HG02678 (cell line): Measurements from ENCODE around the gene EVA1A.

ENCODE experiments used
- ATAC-seq: cut with Tn5 transposase; IDR thresholded peaks from one replicate; pipeline ENCODE4 v1.9.1; 2021; ENCODE audit warnings: mild to moderate bottlenecking, moderate library complexity; ENCODE audit not compliant: unreplicated experiment

The EVA1A gene

GRCh38 chr2:75592030-75592429 lies 31.3 kb upstream of the EVA1A start:
- no peak for ATAC-seq

DNA sequence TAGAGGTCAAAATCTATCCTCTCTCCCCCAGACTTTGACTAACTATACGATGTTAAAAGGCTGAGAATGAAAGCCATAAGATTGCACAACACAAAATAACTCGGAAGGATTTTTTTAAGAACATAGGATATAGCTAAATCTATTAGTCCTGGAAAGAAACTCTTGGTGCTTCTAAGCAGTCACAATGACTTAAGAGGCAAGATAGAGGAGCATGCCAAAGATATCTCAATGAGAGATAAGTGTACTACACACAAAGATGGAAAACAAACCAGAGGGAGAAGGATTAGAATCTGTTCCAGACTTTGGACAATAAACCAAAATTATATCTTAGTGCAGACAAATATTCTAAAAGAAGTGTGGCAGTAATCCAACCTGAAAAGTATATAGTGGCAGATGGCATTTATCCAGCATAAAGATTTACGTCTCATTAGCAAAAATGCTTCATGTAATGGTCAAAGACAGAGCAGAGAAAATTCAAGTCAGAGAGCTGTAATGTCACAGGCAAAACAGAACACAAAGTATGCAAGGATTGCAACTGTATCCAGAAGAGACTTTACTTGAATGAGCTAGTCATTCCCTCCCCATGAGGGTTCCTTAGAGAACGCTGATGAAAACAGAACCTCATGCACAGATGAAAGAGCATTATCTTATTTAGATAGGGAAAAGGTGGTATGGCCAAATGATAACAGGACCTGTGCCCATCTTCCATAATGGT lies 28.8 kb upstream of the EVA1A start:
- ATAC-seq = no peak

DNA sequence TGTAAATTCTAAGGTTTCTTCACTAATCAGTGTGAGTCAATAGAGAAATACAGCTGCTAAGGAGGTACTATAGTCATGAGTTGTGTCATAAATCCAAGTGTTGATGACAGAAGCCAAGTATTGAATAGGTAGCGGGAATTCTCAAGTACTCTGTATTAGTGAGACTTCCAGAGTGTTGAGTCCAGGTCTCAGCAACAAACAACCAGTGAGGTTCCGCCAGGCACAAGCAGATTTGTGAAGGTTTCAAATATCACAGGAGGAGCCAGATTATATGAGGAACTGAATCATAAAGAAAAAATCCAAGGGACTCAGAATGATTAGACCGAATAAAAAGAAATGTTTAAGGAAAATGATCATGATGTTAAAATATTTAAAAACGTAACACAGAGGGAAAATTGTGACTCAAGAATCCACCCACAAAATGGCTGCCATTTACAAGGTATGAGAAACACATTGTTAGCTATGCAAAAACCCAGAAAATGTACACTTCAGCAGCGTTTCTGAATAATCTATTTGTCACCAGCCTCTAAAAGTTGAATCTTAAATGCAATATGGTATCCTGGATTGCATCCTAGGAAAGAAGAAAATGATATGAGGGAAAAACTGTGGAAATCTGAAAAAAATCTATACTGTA lies 27.3 kb upstream of the EVA1A start:
- ATAC-seq = no peak

DNA sequence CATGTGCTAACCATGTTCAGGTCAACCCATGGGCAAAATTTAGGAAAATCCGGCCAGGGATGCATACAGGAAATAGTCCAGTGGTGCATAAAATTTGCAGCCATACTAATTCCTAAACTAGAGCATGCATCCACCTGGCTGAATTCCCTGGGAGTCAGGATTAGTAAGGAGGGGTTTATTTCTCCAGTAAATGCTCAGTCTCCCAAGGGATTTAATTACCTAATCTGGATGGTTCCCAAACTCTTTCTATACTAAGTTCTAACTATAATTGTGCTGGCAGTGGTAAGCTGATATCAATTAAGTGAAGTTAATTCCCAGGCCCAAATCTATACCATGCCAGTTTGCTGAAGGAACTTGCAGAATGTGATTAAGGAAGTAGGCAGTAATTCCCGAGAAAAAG lies 26.2 kb upstream of the EVA1A start:
- no peak for ATAC-seq

GRCh38 chr2:75582840-75583239 lies 22.1 kb upstream of the EVA1A start:
- no peak for ATAC-seq

GRCh38 chr2:75580606-75581005 lies 19.9 kb upstream of the EVA1A start:
- no peak for ATAC-seq

DNA sequence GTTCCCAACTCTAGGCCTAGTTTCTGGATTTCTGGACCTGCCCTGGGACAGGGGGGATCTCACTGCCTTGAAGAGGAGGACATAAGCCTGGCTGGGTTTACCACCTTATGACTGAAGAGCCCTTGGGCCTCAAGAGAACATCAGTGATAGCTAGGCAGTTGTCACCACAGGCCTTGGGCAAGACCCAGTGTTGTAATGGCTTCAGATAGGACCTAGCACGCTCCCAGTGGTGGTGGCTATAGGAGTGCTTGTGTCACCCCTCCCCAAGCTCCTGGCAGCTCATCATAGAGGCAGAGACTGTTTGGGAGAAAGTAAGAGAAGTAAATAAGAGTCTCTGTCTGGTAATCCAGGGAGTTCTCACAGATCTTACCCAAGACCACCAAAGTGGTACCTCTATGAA lies 19.4 kb upstream of the EVA1A start:
- no peak for ATAC-seq

DNA sequence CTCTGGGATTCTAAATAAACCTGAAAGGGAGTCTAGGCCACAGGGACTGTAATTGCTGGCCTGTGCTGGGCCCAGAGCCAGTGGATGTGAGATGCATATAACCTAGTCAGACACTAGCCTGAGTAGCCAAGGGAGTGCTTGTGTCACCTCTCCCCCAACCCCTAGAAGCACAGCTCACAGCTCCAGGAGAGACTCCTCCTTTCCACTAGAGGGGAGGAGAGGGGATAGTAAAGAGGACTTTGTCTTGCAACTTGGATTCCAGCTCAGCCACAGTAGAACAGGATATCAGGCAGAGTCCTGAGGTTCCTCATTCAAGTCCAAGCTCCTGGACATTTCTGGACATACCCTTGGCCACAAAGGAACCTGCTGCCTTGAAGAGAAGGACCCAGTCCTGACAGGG lies 18.4 kb upstream of the EVA1A start:
- no peak for ATAC-seq

- ATAC-seq = no peak
These were observed 16.5 kb upstream of the EVA1A start for GRCh38 chr2:75577280-75577679.

DNA sequence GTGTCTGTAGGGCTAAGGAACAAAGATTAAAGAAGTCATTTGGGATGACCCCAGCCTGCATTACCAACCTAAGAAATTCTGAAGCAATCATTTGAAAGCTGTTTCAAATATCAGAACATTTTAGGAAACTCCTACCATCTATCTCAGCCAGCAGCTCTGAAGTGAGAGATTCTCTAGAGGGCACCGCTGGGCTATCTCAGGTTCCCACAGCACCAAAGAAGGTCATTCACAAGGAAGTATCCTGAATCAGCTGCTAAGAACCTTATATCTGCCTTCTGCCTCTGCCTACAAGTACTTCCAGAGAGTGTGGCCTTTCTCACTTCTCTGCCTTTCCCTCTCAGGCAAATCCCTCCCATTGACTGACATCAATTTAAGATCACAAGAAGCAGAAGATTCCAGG lies 13.4 kb upstream of the EVA1A start:
- ATAC-seq = no peak

DNA sequence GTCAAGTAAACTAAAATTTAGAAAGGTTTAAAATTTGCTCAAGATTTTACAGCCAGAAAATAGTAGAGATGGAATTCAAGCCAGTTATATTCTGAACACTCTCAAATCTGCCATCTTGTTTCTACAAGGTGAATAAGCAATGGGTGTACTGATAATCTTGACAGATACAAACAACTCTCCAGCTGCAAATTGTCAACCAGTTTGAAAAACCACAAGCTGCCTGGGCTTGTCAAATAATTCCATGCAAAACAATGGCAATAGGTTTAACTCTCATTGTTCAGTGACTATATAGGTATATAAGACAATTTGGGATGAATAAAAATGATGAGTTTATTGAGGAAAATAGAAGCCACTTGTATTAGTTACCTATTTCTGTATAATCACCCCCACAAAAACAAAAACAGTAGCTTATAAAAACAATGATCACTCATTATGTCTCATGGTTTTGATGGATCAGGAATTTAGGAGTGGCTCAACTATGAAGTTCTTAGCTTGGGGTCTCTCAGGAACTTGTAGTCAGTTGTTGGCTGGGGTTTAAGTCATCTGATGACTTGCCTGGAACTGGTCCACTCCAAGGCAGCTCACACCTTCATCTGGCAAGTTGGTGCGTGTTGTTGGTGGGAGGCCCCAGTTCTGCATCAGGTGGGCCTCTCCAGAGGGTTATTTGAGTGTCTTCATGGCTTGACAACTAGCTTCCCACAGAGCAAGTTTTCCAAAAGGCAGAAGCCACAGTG lies 12.6 kb upstream of the EVA1A start:
- no peak for ATAC-seq

- no peak for ATAC-seq
These were observed 11.1 kb upstream of the EVA1A start for GRCh38 chr2:75571730-75572430.

DNA sequence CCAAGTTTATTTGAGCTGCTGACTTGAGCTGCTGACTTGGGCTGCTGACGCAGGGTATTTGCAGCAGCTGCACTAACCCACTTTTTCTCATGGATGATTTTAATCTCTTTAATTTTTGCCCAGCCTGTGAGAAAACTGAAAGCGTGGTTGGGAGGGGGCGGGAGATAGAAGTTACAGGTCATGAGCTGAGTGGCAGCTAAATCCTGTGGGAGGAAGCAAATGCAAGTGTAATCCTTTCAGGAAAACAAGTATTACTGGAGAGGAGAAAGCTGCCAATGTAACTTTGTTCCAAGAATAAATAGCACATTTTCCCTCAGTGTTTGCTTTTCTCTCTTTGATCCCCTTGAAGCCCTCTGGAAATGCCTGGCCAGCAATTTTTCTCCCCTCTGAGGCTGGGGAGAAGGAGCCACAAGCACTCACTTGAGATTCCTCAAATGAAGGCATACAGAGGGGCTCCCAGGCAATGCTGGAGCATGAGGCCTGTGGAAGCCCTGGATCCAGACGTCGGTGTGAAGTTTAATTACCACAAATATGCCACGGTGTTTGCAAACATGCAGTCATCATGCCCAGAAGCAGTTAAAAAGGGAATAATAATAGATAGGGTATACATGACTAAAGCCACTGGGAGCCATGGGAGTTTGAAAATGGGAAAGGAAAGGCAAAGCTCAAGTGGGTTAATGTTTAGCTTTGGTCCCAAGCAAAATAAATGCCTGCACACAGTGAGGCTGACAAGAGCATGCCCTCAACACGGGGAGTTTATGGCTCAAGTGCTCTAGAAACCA lies 10.4 kb upstream of the EVA1A start:
- no peak for ATAC-seq

DNA sequence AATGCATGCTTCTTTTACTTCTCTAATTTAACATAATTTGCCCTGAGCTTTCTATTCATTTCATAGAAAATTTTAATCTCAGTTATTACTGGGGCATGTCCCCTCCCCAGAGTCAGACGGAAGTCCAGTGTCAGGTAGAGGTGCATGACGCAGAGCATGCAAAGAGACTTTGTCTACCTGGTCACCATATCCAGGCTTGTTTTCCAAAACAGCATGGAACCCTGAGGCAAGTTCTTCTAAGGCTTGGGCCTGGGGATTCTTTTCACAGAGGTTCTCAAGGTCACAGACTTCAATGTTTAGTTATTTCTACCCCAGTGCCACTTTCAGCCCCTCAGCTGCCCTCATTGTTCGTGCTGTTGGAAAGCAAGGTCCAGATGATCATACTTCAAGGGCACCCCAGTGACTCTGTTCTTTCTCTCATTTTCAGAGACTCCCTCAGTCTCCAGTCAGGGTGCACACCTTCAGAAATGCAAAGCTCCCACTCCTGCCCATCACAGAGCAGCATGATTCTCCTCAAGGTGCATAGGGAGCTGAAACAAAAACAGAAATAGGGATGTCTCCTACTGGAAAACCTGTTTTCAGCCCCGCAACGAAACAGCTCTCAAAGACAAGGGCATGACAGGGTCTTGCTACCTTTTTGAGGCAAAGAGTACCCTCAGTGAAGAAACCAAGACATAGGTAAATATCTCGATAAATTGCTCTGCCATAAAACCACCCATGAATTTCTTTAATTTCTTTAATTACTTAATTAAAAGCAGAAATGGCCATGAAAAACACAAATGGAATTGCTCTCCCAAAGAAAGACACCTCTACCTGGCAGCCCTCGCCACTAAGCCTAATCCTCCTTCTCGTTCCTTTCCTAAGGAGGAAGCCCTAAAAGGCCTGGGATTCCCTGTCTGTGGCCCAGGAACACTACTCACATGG lies 9.5 kb upstream of the EVA1A start:
- no peak for ATAC-seq

DNA sequence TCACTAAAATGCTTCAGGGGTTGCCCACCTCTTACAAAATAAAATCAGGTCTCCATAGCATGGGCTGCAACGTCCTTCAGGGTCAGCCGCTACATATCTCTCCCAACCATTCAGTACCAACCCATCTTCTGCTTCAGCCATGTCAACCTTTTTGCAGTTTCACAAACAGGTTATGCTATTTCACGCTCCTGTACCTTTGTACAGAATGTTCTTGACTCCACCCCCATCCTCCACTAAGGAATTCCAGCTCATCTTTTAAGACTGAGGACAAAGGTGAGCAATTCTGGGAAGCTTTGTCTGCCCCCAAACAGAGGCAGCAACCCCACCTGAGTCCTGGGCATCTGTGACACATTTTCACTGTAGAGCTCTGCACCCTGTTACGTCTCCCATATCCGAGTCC lies 8.8 kb upstream of the EVA1A start:
- no peak for ATAC-seq

DNA sequence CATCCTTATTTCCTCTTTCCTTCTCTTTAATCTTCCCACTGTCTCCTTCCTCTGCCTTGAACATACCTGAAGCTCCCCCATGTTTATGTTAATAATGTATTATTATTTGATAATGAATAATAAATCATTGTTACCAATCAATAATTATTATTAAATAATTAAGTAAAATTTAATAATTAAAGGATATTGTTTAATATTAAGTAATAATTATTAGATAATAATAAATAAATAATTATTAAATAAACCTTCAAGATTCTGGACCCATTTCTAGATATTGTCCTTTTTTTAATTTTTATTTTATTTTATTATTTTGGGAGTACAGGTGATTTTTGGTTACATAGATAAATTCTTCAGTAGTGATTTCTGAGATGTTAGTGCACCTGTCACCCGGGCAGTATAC lies 7.4 kb upstream of the EVA1A start:
- ATAC-seq = no peak

- no peak for ATAC-seq
These were observed 5.0 kb upstream of the EVA1A start for GRCh38 chr2:75565472-75566462.

DNA sequence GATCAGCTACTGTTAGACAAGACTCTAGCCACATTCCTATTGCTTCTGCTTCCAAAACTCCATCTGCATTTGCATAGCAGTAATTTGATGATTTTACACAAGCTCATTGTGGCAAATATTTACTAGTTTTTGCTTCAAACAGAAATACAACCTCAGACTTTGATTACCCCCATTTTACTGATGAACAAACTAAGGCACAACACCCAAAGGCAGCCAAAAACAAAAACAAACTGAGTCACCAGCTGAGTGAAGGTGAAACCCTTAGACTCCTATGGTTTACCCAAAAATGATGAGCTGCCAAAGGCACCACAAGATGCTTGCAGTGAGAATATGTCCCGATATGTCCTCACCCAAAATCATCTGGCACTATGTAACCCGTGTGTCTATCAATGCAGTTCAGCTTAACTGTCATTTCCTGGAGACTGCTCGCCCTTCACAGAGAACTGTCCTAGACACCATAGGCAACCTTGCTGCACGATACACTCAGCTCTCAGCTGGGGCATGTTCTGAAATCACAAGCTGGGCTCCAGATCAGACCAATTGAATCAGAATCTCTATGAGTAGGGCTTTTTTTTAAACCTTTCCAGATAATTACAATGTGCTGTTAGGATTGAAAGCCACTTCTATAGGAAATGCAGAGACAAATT lies 4.1 kb upstream of the EVA1A start:
- ATAC-seq = no peak
